Colonic mucosa (tissue), 4 donors: ENCODE data around the gene AS3MT. TPM values are rescaled to one million over a fixed set of nuclear protein-coding genes. Genes with fewer than 3 reads are reported as not detected.

Experiments used
- DNase-seq: peaks from one replicate; pipeline ENCODE4 v3.0.0-alpha.2; 2020
- H3K27ac ChIP-seq: fragments of 200-600 bp; one replicate; pipeline ENCODE4 v1.8.0; 2021
- H3K27me3 ChIP-seq: fragments of 200-600 bp; one replicate; pipeline ENCODE4 v1.8.0; 2021
- H3K36me3 ChIP-seq: fragments of 200-600 bp; one replicate; pipeline ENCODE4 v1.8.0; 2021
- H3K4me1 ChIP-seq: fragments of 200-600 bp; one replicate; pipeline ENCODE4 v1.8.0; 2021; ENCODE audit warnings: mild to moderate bottlenecking
- H3K4me3 ChIP-seq: fragments of 200-600 bp; one replicate; pipeline ENCODE4 v1.8.0; 2021
- H3K9ac ChIP-seq, 2 donors: one replicate each; pipeline ENCODE4 v1.7.0; 2013; ENCODE audit warnings: control low read depth in 2 of 2, low read depth in 2 of 2, low read length in 2 of 2
- H3K9me3 ChIP-seq: fragments of 200-600 bp; one replicate; pipeline ENCODE4 v1.8.0; 2021
- intact Hi-C: fragments of 100-400 bp; cut with DNase I; formaldehyde crosslinking; loops from one replicate; pipeline ENCODE4 v1.14.1; 2022
- total RNA-seq, 2 donors: library from RNA; stranded (reverse); fragmentation: NEBNext Ultra II Directional in 1 of 2; extraction: Animal tissue kit (Norgen Biotek cat#: 25700) in 1 of 2; gene quantifications; one replicate each; pipeline ENCODE4 v1.2.1, GENCODE V29; 2021
- TF ChIP-seq, protein P1 (sequence below): fragments of 200-600 bp; IDR thresholded peaks from one replicate; pipeline ENCODE4 v1.8.0; 2022; ENCODE audit warnings: antibody characterized with exemption, mild to moderate bottlenecking
- donor health status: healthy.
- donor health status: DM: no; HTN: no; CAD: no.
- donor health status: DM: no; HTN: no; CAD: no.

AS3MT gene
- total RNA-seq, 2 donors from 2014 or later, result 0.77 to 1.9 TPM

DNA sequence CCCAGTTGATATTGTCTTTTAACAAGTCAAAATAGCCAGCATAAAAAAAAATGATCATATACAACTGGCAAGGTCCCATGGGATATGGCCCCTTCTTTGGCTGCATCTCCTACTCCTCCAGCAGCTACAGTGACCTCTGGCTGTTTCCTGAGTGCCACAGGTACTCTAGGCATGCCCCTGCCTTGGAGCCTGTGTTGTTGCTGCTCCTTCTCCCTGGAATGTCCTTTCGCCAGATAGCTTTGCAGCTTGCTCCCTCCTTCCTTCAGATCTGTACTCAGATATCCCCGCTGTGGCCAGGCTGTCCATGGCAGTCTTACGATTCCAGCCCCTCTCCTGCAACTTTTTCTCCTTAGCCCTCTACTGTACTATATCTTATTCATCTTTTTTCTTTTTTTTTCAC lies 72.1 kb downstream of the AS3MT start:
- Histone ChIP-seq H3K4me1 (no peaks in the 10 kb centered on the region), H3K9ac (no peak overlapping the region), H3K27ac (no peak overlapping the region), H3K9me3 (no peaks in the 10 kb centered on the region), H3K27me3 (no peaks in the 10 kb centered on the region), H3K4me3 (no peak overlapping the region), H3K36me3 (no peaks in the 10 kb centered on the region)
- TF ChIP-seq, protein P1, sequence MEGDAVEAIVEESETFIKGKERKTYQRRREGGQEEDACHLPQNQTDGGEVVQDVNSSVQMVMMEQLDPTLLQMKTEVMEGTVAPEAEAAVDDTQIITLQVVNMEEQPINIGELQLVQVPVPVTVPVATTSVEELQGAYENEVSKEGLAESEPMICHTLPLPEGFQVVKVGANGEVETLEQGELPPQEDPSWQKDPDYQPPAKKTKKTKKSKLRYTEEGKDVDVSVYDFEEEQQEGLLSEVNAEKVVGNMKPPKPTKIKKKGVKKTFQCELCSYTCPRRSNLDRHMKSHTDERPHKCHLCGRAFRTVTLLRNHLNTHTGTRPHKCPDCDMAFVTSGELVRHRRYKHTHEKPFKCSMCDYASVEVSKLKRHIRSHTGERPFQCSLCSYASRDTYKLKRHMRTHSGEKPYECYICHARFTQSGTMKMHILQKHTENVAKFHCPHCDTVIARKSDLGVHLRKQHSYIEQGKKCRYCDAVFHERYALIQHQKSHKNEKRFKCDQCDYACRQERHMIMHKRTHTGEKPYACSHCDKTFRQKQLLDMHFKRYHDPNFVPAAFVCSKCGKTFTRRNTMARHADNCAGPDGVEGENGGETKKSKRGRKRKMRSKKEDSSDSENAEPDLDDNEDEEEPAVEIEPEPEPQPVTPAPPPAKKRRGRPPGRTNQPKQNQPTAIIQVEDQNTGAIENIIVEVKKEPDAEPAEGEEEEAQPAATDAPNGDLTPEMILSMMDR, result no peak
- DNase-seq, result no peak
- intact Hi-C loops, result no loop called here

DNA sequence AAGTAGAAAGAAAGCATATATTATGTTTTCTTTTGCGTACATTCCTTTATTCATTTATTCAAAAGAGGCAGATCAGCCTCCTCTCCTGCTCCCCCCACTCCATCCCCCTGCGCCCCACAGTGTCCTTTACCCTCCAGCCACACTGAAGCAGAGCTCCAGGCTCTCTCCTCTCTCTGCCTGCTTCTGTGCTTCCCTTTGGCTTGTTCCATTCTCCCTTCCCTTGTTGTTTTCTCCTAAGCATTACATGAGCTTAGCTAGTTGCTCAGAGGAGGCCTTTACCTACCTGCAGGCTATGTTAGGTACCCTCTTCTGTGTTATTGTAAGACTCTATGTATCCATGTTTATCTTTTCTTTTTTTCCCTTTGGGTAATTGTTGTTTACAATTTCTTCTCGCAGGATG lies 76.2 kb downstream of the AS3MT start:
- Histone ChIP-seq H3K36me3 (no peaks in the 10 kb centered on the region), H3K4me3 (no peak overlapping the region), H3K27me3 (no peaks in the 10 kb centered on the region), H3K9me3 (no peaks in the 10 kb centered on the region), H3K27ac (no peak overlapping the region), H3K9ac (no peak overlapping the region), H3K4me1 (no peaks in the 10 kb centered on the region)
- DNase-seq, result no peak
- TF ChIP-seq, protein P1, result no peak
- intact Hi-C loops, result no loop called here

DNA sequence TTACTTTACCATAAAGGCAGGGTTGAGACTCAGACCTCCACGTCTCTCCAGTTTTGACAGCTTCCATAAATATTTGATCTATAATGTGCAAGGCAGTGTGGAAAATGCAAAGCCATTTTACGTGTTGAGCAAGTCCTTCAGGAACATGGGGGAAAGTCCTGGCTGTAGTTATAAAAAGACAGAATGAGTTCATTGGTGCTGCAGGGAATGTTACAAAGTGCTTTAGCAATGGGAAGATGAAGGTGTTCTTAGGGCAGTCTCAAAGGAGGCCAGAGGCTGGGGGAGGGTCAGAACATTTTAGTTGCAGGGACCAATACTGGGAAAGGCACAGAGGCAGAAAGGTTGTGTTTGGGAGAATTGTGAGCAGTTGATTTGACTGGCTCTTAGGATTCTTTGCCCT lies 76.7 kb downstream of the AS3MT start:
- TF ChIP-seq, protein P1, result no peak
- Histone ChIP-seq H3K9ac (no peak overlapping the region), H3K9me3 (no peaks in the 10 kb centered on the region), H3K4me1 (no peaks in the 10 kb centered on the region), H3K36me3 (no peaks in the 10 kb centered on the region), H3K27ac (no peak overlapping the region), H3K4me3 (no peak overlapping the region), H3K27me3 (no peaks in the 10 kb centered on the region)
- DNase-seq, result no peak
- intact Hi-C loops, result no loop called here

DNA sequence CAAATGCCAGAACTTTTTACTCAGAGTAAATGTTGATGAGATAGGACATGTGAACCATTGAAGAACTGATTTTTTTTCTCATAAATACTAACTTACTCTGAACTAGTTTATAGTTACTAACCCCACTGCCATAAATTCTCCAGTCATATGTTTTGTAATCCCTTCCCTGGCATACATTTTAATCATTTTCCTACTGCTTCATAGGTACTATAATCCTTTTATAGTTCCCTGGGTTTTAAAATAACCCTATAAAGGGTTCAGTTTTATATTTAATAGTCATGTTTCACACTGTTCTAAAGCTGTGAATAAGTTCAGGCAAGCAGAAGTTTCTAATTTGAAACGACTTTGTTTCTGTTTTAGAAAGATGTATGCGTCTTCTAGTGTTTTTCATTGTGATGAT lies 77.7 kb downstream of the AS3MT start:
- TF ChIP-seq, protein P1, result no peak
- DNase-seq, result no peak
- intact Hi-C loops, result no loop called here

DNA sequence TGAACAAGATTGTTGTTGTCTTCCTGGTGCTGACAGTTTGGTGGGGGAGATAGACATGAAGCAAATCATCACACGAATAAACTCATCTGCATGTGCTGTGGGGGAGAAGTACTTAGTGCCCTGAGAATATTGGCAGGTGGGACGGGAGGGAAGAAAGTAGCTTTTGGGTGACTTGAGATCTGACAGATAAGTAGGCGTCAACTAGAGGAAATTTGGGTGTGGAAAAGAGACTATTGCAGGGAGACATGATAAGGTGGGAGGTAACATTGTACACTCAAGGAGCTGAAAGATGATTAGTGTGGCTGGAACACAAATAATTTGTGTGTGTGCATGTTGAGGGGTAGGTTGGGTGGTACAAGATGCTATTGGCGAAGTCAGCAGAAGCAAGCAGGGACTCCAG lies 78.9 kb downstream of the AS3MT start:
- Histone ChIP-seq H3K27ac (no peak overlapping the region), H3K4me3 (no peak overlapping the region), H3K4me1 (no peaks in the 10 kb centered on the region), H3K9ac (no peak overlapping the region), H3K36me3 (no peaks in the 10 kb centered on the region), H3K9me3 (no peaks in the 10 kb centered on the region), H3K27me3 (no peaks in the 10 kb centered on the region)
- TF ChIP-seq, protein P1, result no peak
- intact Hi-C loops, result no loop called here
- no peak for DNase-seq

More for the DNA sequence above, 77.7 kb downstream of the AS3MT start:
- Histone ChIP-seq H3K36me3 (no peaks in the 10 kb centered on the region), H3K27ac (no peak overlapping the region), H3K9ac (no peak overlapping the region), H3K27me3 (no peaks in the 10 kb centered on the region), H3K4me1 (no peaks in the 10 kb centered on the region), H3K9me3 (no peaks in the 10 kb centered on the region), H3K4me3 (no peak overlapping the region)

DNA sequence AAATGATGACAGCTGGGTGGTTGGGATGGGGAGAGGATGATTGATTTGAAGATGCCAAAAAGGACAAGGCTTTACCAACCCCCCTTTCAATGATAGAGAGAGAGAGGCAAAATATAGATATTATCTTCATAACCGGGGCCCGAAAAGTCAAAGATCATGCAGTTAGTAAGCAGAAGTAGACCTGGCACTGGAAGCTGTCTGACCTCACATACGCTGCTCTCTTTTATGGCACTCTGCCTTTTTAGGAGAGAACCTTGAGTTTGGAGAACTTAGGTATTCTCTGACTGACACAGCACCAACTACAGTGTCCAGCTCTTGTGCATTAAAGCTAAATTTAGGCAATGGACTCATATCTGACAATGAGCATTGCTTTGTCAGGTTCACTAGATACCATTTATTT lies 79.5 kb downstream of the AS3MT start:
- Histone ChIP-seq H3K27ac (no peak overlapping the region), H3K36me3 (no peaks in the 10 kb centered on the region), H3K4me3 (no peak overlapping the region), H3K9me3 (no peaks in the 10 kb centered on the region), H3K9ac (no peak overlapping the region), H3K4me1 (no peaks in the 10 kb centered on the region), H3K27me3 (no peaks in the 10 kb centered on the region)
- DNase-seq, result no peak
- TF ChIP-seq, protein P1, result no peak
- intact Hi-C loops, result no loop called here
